ENCODE measurements around the gene CDC42BPA.
"Not testable (repeated sequence)": the region's sequence is repeated elsewhere in the genome, so short reads cannot be mapped to it uniquely, and the experiment has no call there.

Gene CDC42BPA

GRCh38 chr1:227066999-227067398, 251.3 kb downstream of the CDC42BPA start:
- no peak for DNase-seq (ENCODE audit: low read depth)

- DNase-seq (ENCODE audit: low read depth): no peak
Observed at GRCh38 chr1:227065311-227065710, 253.0 kb downstream of the CDC42BPA start.

GRCh38 chr1:227062306-227062705, 256.0 kb downstream of the CDC42BPA start:
- DNase-seq (ENCODE audit: low read depth): no peak

- DNase-seq (ENCODE audit: low read depth): no peak
Observed at GRCh38 chr1:227059076-227059475, 259.2 kb downstream of the CDC42BPA start.

- no peak for DNase-seq (ENCODE audit: low read depth)
Observed at GRCh38 chr1:227058321-227058751, 260.0 kb downstream of the CDC42BPA start.

- DNase-seq (ENCODE audit: low read depth): no peak
Observed at GRCh38 chr1:227049253-227049652, 269.0 kb downstream of the CDC42BPA start.

- DNase-seq (ENCODE audit: low read depth): no peak
Observed at GRCh38 chr1:227043755-227044154, 274.5 kb downstream of the CDC42BPA start.

GRCh38 chr1:227042292-227042691, 276.0 kb downstream of the CDC42BPA start:
- DNase-seq (ENCODE audit: low read depth): no peak

GRCh38 chr1:227038401-227038800, 279.9 kb downstream of the CDC42BPA start:
- DNase-seq (ENCODE audit: low read depth): no peak

- DNase-seq (ENCODE audit: low read depth): no peak
Observed at GRCh38 chr1:227037121-227037520, 281.2 kb downstream of the CDC42BPA start.

- DNase-seq (ENCODE audit: low read depth): no peak
Observed at GRCh38 chr1:227035316-227035715, 283.0 kb downstream of the CDC42BPA start.

GRCh38 chr1:227033880-227034279, 284.4 kb downstream of the CDC42BPA start:
- DNase-seq (ENCODE audit: low read depth): no peak

- no peak for DNase-seq (ENCODE audit: low read depth)
Observed at GRCh38 chr1:227032396-227032795, 285.9 kb downstream of the CDC42BPA start.

- no peak for DNase-seq (ENCODE audit: low read depth)
Observed at GRCh38 chr1:227016990-227017389, 301.3 kb downstream of the CDC42BPA start.

- DNase-seq (ENCODE audit: low read depth): no peak
Observed at GRCh38 chr1:227010645-227011044, 307.6 kb downstream of the CDC42BPA start.

GRCh38 chr1:227009937-227010336, 308.4 kb downstream of the CDC42BPA start:
- DNase-seq (ENCODE audit: low read depth): no peak

- DNase-seq (ENCODE audit: low read depth): no peak
Observed at GRCh38 chr1:227006226-227006796, 312.0 kb downstream of the CDC42BPA start.

- no peak for DNase-seq (ENCODE audit: low read depth)
Observed at GRCh38 chr1:227004796-227005195, 313.5 kb downstream of the CDC42BPA start.

- DNase-seq (ENCODE audit: low read depth): no peak
Observed at GRCh38 chr1:227003165-227003564, 315.1 kb downstream of the CDC42BPA start.

GRCh38 chr1:227002531-227003049, 315.7 kb downstream of the CDC42BPA start:
- DNase-seq (ENCODE audit: low read depth): no peak

GRCh38 chr1:226999579-226999978, 318.7 kb downstream of the CDC42BPA start:
- DNase-seq (ENCODE audit: low read depth): not testable (repeated sequence)

GRCh38 chr1:226995365-226996332, 322.6 kb downstream of the CDC42BPA start:
- DNase-seq (ENCODE audit: low read depth): no peak
